Gastrocnemius medialis (tissue), 4 donors: ENCODE data around the gene DCUN1D4.

Experiments used
- POLR2A ChIP-seq, 2 donors: fragments of 450-650 bp; IDR thresholded peaks; one replicate each; pipeline ENCODE4 v1.6.1; 2017; ENCODE audit warnings: antibody characterized with exemption in 2 of 2, mild to moderate bottlenecking in 2 of 2, moderate library complexity in 2 of 2
- TF ChIP-seq, protein P1 (sequence below), 5 experiments: fragments of 450-650 bp in 3 of 5; fragments of 200-600 bp in 2 of 5; sonication (generic) in 2 of 5; IDR thresholded peaks in 4 of 5; conservative IDR thresholded peaks in 1 of 5; 1 replicate in 4 of 5; 2 replicates in 1 of 5; pipeline ENCODE4 v1.5.1; 2016 to 2019; ENCODE audit warnings: antibody characterized with exemption in 5 of 5, mild to moderate bottlenecking in 3 of 5, moderate library complexity in 3 of 5

DNA sequence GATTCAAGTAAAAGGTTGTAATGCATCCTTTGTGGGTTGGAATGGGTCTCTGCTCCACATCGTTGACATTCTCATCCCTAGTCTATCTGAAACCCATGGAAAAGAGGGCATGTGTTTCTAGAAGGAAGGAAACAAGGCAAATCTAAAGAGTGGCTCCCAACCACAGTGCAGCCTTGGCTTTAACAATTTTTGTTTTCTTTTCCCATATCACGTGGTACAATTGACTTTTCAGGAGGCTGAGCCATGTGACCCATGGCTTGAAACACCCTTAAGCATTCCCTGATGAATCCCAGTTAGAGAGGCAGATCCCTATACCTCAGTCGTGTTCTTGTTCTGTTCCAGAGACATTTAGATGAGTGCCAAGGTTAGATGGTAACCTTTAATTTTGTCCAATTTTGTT, 12.8 kb downstream of the DCUN1D4 start:
- TF ChIP-seq, protein P1, sequence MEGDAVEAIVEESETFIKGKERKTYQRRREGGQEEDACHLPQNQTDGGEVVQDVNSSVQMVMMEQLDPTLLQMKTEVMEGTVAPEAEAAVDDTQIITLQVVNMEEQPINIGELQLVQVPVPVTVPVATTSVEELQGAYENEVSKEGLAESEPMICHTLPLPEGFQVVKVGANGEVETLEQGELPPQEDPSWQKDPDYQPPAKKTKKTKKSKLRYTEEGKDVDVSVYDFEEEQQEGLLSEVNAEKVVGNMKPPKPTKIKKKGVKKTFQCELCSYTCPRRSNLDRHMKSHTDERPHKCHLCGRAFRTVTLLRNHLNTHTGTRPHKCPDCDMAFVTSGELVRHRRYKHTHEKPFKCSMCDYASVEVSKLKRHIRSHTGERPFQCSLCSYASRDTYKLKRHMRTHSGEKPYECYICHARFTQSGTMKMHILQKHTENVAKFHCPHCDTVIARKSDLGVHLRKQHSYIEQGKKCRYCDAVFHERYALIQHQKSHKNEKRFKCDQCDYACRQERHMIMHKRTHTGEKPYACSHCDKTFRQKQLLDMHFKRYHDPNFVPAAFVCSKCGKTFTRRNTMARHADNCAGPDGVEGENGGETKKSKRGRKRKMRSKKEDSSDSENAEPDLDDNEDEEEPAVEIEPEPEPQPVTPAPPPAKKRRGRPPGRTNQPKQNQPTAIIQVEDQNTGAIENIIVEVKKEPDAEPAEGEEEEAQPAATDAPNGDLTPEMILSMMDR (IDR thresholded peaks at IDR 0.05 in 4 of 5, conservative IDR thresholded peaks at IDR 0.05 in 1 of 5) = no peak
- TF ChIP-seq POLR2A (IDR thresholded peaks at IDR 0.05) = no peak
